Nephron progenitor cell (in vitro differentiated cells): Measurements from ENCODE around the gene PKM.

ENCODE experiments used
- DNase-seq: peaks from one replicate; pipeline ENCODE4 v3.0.0; 2021
- H3K27ac Mint-ChIP-seq: 2 replicates; pipeline ENCODE4 v1.8.0; 2021; ENCODE audit warnings: mild to moderate bottlenecking, moderate library complexity, mixed read lengths
- H3K27me3 Mint-ChIP-seq: 2 replicates; pipeline ENCODE4 v1.8.0; 2021; ENCODE audit warnings: mild to moderate bottlenecking, low read depth, mixed read lengths; ENCODE audit not compliant: poor library complexity
- H3K36me3 Mint-ChIP-seq: 2 replicates; pipeline ENCODE4 v1.8.0; 2021; ENCODE audit warnings: low read depth, mixed read lengths
- H3K4me1 Mint-ChIP-seq: 2 replicates; pipeline ENCODE4 v1.8.0; 2021; ENCODE audit warnings: mixed read lengths
- H3K4me3 Mint-ChIP-seq: 2 replicates; pipeline ENCODE4 v1.8.0; 2021; ENCODE audit warnings: mild to moderate bottlenecking, moderate library complexity, mixed read lengths
- H3K9me3 Mint-ChIP-seq: 2 replicates; pipeline ENCODE4 v1.8.0; 2021; ENCODE audit warnings: mild to moderate bottlenecking, moderate library complexity, mixed read lengths
- CTCF ChIP-seq: fragments of 200-600 bp; sonication (generic); IDR thresholded peaks from 2 replicates; pipeline ENCODE4 v1.5.0; 2021; ENCODE audit warnings: antibody characterized with exemption

The PKM gene

GRCh38 chr15:72182673-72183072 lies 48.3 kb downstream of the PKM start:
- no peaks in the 10 kb centered on the region for H3K36me3 Mint-ChIP-seq
- H3K4me3 Mint-ChIP-seq = no peak overlapping the region
- DNase-seq = no peak
- H3K9me3 Mint-ChIP-seq = no peaks in the 10 kb centered on the region
- no peak for TF ChIP-seq CTCF
- H3K27me3 Mint-ChIP-seq = peaks cover 47% of the 10 kb centered on the region
- H3K4me1 Mint-ChIP-seq = peaks cover 38% of the 10 kb centered on the region
- no peak overlapping the region for H3K27ac Mint-ChIP-seq

GRCh38 chr15:72182244-72182643 lies 48.7 kb downstream of the PKM start:
- Mint-ChIP-seq H3K36me3 (no peaks in the 10 kb centered on the region), H3K9me3 (no peaks in the 10 kb centered on the region), H3K4me1 (peaks cover 40% of the 10 kb centered on the region), H3K27me3 (peaks cover 44% of the 10 kb centered on the region), H3K4me3 (no peak overlapping the region), H3K27ac (no peak overlapping the region)
- no peak for TF ChIP-seq CTCF
- no peak for DNase-seq

DNA sequence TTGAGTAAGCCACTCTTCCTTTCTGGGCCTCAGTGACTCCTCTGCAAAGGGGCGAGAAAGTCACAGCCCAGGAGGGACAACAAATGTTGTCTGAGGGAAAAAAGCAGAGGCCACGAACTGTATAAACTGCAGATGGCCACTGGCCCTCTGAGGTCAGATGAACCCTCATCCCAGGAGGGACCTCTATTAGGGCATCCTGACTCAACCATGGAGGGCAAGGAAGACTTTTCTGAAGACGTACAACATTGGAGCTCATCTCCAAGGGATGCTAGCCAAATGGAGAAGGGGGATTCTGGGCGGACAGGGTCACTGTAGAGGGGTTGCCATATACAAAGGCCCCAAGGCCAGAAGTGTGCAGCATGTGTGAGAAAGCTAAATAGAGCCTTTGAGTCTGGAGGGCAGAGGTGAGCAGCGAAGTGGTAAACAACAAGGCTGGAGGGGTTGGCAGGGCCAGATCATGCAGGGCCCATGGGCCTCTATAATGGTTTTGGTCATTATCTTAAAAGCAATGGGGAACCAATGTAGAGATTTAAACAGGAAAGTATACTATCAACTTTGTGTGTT lies 50.1 kb downstream of the PKM start:
- H3K36me3 Mint-ChIP-seq = no peaks in the 10 kb centered on the region
- no peak for DNase-seq
- H3K9me3 Mint-ChIP-seq = no peaks in the 10 kb centered on the region
- H3K27me3 Mint-ChIP-seq = peaks cover 33% of the 10 kb centered on the region
- H3K4me3 Mint-ChIP-seq = no peak overlapping the region
- TF ChIP-seq CTCF = no peak
- H3K4me1 Mint-ChIP-seq = peaks cover 52% of the 10 kb centered on the region
- H3K27ac Mint-ChIP-seq = no peak overlapping the region

- Mint-ChIP-seq H3K4me1 (peaks cover 60% of the 10 kb centered on the region), H3K27me3 (peaks cover 31% of the 10 kb centered on the region), H3K4me3 (no peak overlapping the region), H3K9me3 (no peaks in the 10 kb centered on the region), H3K36me3 (no peaks in the 10 kb centered on the region), H3K27ac (no peak overlapping the region)
- no peak for DNase-seq
- no peak for TF ChIP-seq CTCF
These were observed 50.9 kb downstream of the PKM start for GRCh38 chr15:72179950-72180581.

- no peak for DNase-seq
- Mint-ChIP-seq H3K27me3 (peaks cover 24% of the 10 kb centered on the region), H3K36me3 (no peaks in the 10 kb centered on the region), H3K27ac (no peak overlapping the region), H3K4me1 (peaks cover 63% of the 10 kb centered on the region), H3K4me3 (no peak overlapping the region), H3K9me3 (no peaks in the 10 kb centered on the region)
- no peak for TF ChIP-seq CTCF
These were observed 51.9 kb downstream of the PKM start for GRCh38 chr15:72178976-72179585.

DNA sequence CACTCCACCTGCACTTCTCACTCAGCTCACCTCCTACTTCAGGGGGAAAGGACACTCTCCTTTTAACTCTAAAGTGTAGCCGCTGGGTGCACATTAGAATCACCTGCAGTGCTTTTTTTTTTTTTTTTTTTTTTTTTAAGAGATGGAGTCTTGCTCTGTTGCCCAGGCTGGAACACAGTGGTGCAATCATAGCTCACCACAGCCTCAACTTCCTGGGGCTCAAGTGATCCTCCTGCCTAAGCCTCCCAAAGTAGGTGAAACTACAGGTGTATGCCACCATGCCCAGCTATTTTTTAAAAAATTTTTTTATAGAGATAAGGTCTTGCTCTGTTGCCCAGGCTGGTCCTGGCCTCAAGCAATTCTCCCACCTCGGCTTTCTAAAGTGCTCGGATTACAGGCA lies 54.2 kb downstream of the PKM start:
- no peaks in the 10 kb centered on the region for H3K36me3 Mint-ChIP-seq
- no peak overlapping the region for H3K27ac Mint-ChIP-seq
- H3K27me3 Mint-ChIP-seq = peaks cover 11% of the 10 kb centered on the region
- H3K9me3 Mint-ChIP-seq = no peaks in the 10 kb centered on the region
- no peak overlapping the region for H3K4me3 Mint-ChIP-seq
- no peak for TF ChIP-seq CTCF
- H3K4me1 Mint-ChIP-seq = peaks cover 61% of the 10 kb centered on the region
- no peak for DNase-seq
